ENCODE data around the gene ITGA7.

GRCh38 chr12:55683676-55684075, 24.0 kb downstream of the ITGA7 start:
- TF ChIP-seq RAD21 (IDR thresholded peaks at IDR 0.05; ENCODE audit: low read depth) (no peak), YY1 (IDR thresholded peaks at IDR 0.05; ENCODE audit: low read depth) (no peak), CEBPB (IDR thresholded peaks at IDR 0.05) (no peak)

Measured in Ishikawa (cell line).